Left lung (tissue), 10 donors: ENCODE results near the gene HES3. TPM values are rescaled to one million over a fixed set of nuclear protein-coding genes. Genes with fewer than 3 reads are reported as not detected.

Source experiments
- ATAC-seq: fragments of 200-7000 bp; cut with Tn5 transposase; one replicate; pipeline ENCODE4 v1.9.1; 2020; ENCODE audit warnings: moderate library complexity
- DNase-seq, 4 donors: peaks; one replicate each; pipeline ENCODE4 v3.0.0-alpha.2; 2013 to 2020
- H3K27ac ChIP-seq, 2 donors: fragments of 200-600 bp; sonication (generic) in 1 of 2; one replicate each; pipeline versions ENCODE4 v1.5.0 to v1.8.0; 2020 to 2021
- H3K27me3 ChIP-seq, 2 donors: fragments of 200-600 bp; sonication (generic) in 1 of 2; one replicate each; pipeline versions ENCODE4 v1.5.0 to v1.8.0; 2020 to 2021
- H3K36me3 ChIP-seq, 2 donors: fragments of 200-600 bp; sonication (generic) in 1 of 2; one replicate each; pipeline versions ENCODE4 v1.5.0 to v1.8.0; 2020 to 2021
- H3K4me1 ChIP-seq, 2 donors: fragments of 200-600 bp; one replicate each; pipeline ENCODE4 v1.8.0; 2021
- H3K4me3 ChIP-seq, 2 donors: fragments of 200-600 bp; sonication (generic) in 1 of 2; one replicate each; pipeline versions ENCODE4 v1.5.0 to v1.8.0; 2020 to 2021; ENCODE audit warnings: mild to moderate bottlenecking in 1 of 2
- H3K9me3 ChIP-seq, 2 donors: fragments of 200-600 bp; sonication (generic) in 1 of 2; one replicate each; pipeline versions ENCODE4 v1.5.0 to v1.8.0; 2020 to 2021
- intact Hi-C, 2 donors: fragments of 100-400 bp; cut with DNase I; formaldehyde crosslinking; loops; one replicate each; pipeline versions ENCODE4 v1.11.2 to v1.14.2; 2022
- polyA plus RNA-seq, 6 donors: library from polyadenylated mRNA; unstranded; fragments of 120-200 nt; gene quantifications; one replicate each; pipeline ENCODE4 v1.2.1, GENCODE V29; 2013; ENCODE audit not compliant: insufficient read length in 6 of 6
- total RNA-seq, 2 donors: library from RNA; stranded (reverse); fragmentation: NEBNext Ultra II Directional; extraction: Animal tissue kit (Norgen Biotek cat#: 25700); gene quantifications; one replicate each; pipeline ENCODE4 v1.2.1, GENCODE V29; 2021
- TF ChIP-seq, protein P1 (sequence below), 2 donors: fragments of 200-600 bp; sonication (generic) in 1 of 2; IDR thresholded peaks; one replicate each; pipeline versions ENCODE4 v1.5.0 to v1.8.0; 2021; ENCODE audit warnings: antibody characterized with exemption in 2 of 2
- donor health status: DM: no; HTN: yes; CAD: no.
- donor health status: DM: no; HTN: no; CAD: no.

Gene HES3
- total and polyA plus RNA-seq, 8 donors = not detected

- DNase-seq (no peak), ATAC-seq (no peak)
- no peak overlapping the region for H3K27ac ChIP-seq
- no peak overlapping the region for H3K4me3 ChIP-seq
- TF ChIP-seq, protein P1, sequence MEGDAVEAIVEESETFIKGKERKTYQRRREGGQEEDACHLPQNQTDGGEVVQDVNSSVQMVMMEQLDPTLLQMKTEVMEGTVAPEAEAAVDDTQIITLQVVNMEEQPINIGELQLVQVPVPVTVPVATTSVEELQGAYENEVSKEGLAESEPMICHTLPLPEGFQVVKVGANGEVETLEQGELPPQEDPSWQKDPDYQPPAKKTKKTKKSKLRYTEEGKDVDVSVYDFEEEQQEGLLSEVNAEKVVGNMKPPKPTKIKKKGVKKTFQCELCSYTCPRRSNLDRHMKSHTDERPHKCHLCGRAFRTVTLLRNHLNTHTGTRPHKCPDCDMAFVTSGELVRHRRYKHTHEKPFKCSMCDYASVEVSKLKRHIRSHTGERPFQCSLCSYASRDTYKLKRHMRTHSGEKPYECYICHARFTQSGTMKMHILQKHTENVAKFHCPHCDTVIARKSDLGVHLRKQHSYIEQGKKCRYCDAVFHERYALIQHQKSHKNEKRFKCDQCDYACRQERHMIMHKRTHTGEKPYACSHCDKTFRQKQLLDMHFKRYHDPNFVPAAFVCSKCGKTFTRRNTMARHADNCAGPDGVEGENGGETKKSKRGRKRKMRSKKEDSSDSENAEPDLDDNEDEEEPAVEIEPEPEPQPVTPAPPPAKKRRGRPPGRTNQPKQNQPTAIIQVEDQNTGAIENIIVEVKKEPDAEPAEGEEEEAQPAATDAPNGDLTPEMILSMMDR (IDR thresholded peaks at IDR 0.05) = no peak
- H3K27me3 ChIP-seq = no peaks in the 10 kb centered on the region
- peaks cover 0 to 3% of the 10 kb centered on the region in 2 donors for H3K4me1 ChIP-seq
- peaks cover 0 to 2% of the 10 kb centered on the region in 2 donors for H3K36me3 ChIP-seq
- intact Hi-C loops = no loop called here
- H3K9me3 ChIP-seq = no peaks in the 10 kb centered on the region
These were observed 44.7 kb downstream of the HES3 start for GRCh38 chr1:6288665-6289064.

- H3K36me3 ChIP-seq = peaks cover 0 to 9% of the 10 kb centered on the region in 2 donors
- H3K4me3 ChIP-seq = no peak overlapping the region
- H3K27ac ChIP-seq = no peak overlapping the region
- TF ChIP-seq, protein P1 (IDR thresholded peaks at IDR 0.05) = no peak
- peak in 1 of 4 donors; percentile 42 for DNase-seq
- no peaks in the 10 kb centered on the region for H3K9me3 ChIP-seq
- no peak for ATAC-seq
- intact Hi-C loops = no loop called here
- no peaks in the 10 kb centered on the region for H3K27me3 ChIP-seq
- H3K4me1 ChIP-seq = peaks cover 0 to under 1% of the 10 kb centered on the region in 2 donors
These were observed 48.1 kb downstream of the HES3 start for GRCh38 chr1:6292102-6292501.

DNA sequence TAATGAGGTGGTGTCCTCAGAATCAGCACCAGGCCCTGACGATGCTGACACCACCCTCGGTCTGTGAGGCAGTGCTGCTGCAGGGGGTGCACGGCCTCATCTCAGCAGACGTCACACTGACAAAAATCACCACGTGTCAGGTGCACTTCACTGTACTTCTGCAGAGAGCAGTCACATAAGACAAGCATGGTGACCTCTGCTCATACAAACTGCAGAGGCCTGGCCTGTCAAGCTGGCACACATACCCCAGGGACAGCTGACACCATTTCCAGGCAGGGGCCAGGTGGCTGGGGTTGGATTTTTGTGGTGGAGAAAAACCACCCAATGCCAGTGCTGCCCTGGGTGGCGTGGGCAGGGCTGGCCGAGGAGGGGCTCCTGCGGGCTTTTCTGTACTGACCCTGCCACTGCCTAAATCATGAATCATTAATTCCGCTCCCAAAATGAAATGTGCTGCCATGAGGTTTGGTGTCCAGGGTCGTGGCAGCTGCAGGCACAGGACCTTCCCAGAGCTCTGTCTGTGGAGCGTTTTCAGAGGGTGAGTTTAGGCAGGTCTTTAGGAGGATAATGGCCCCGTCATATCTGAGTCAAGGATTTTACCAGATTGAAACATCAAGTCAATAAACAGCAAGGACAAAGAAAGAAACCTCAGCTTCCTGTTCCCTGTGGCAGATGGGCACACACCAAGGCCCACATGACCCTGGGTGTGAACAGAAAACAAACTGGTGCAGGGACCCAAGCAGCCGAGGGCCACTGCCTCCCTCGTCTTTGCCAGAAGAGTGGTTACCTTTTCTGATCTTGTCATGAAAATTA is 50.3 kb downstream of the HES3 start:
- ATAC-seq (no peak), DNase-seq (peak in 1 of 4 donors; percentile 47)
- no peaks in the 10 kb centered on the region for H3K4me1 ChIP-seq
- no peak overlapping the region for H3K4me3 ChIP-seq
- TF ChIP-seq, protein P1 (IDR thresholded peaks at IDR 0.05) = no peak
- no peaks in the 10 kb centered on the region for H3K9me3 ChIP-seq
- H3K36me3 ChIP-seq = peaks cover 0 to 9% of the 10 kb centered on the region in 2 donors
- H3K27ac ChIP-seq = no peak overlapping the region
- intact Hi-C loops = no loop called here
- no peaks in the 10 kb centered on the region for H3K27me3 ChIP-seq

DNA sequence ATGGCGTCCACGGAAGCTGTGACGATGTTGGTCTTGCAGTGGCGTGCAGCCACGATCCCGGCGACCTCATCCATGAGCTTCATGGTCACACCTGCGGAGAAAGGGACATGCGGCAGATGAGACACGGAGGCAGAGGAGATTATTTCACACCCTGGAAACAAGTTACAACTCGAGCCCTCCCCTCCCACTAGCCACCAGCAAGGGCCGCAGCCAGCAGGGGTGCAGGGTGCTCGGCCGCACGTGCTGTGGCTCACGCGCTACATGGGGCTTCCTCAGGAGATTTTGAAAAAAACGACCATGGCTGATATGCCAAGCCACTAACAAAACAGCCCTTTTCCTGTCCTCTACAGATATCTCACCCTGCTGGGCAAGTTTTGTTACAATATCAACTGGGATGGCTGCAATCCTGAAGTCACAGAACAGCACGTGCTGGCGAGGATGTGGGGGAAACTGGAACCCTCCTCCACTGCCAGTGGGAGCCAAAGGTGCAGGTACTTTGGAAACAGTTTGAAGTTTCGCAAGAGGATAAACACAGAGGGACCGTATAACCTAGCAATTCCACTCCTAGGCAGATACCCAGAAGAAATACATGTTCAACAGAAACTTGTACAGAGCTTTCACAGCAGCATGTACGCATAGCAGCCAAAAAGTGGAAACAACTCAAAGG is 51.0 kb downstream of the HES3 start:
- ATAC-seq = no peak
- Histone ChIP-seq H3K4me3 (no peak overlapping the region), H3K9me3 (no peaks in the 10 kb centered on the region), H3K36me3 (peaks cover 0 to 9% of the 10 kb centered on the region in 2 donors), H3K4me1 (no peaks in the 10 kb centered on the region), H3K27ac (no peak overlapping the region), H3K27me3 (no peaks in the 10 kb centered on the region)
- DNase-seq = peak in 1 of 4 donors; percentile 57
- intact Hi-C loops = no loop called here
- TF ChIP-seq, protein P1 (IDR thresholded peaks at IDR 0.05) = no peak

Other genes starting within 250 kb of the HES3 start
- 10 to 100 TPM; 35.6 to 82.5 TPM for gene KCNAB2, start 198.3 kb upstream of the HES3 start, total RNA-seq
- 1 to 10 TPM; 5.6 to 7.0 (median 6.3) TPM for gene KCNAB2, start 198.3 kb upstream of the HES3 start, polyA plus RNA-seq
- gene CHD5, start 63.9 kb upstream of the HES3 start, total RNA-seq = under 1 TPM; 0.03 to 0.13 TPM
- under 1 TPM; 0.08 to 0.36 (median 0.15) TPM for gene CHD5, start 63.9 kb upstream of the HES3 start, polyA plus RNA-seq
- 100 to 1,000 TPM; 265 to 324 TPM for gene RPL22, start 44.6 kb upstream of the HES3 start, total RNA-seq
- gene RPL22, start 44.6 kb upstream of the HES3 start, polyA plus RNA-seq = 100 to 1,000 TPM; 591 to 719 (median 663) TPM
- gene RNF207, start 38.1 kb upstream of the HES3 start, total RNA-seq = 10 to 100 TPM; 11.9 to 12.6 TPM
- 10 to 100 TPM; 10.7 to 16.3 (median 14.2) TPM for gene RNF207, start 38.1 kb upstream of the HES3 start, polyA plus RNA-seq
- gene ICMT, start 8.2 kb upstream of the HES3 start, total RNA-seq = 10 to 100 TPM; 70.0 to 84.1 TPM
- gene ICMT, start 8.2 kb upstream of the HES3 start, polyA plus RNA-seq = 10 to 100 TPM; 32.0 to 49.1 (median 40.1) TPM
- 10 to 100 TPM; 15.3 to 16.4 TPM for gene GPR153, start 16.9 kb downstream of the HES3 start, total RNA-seq
- 10 to 100 TPM; 13.8 to 31.6 (median 19.7) TPM for gene GPR153, start 16.9 kb downstream of the HES3 start, polyA plus RNA-seq
- gene ACOT7, start 149.6 kb downstream of the HES3 start, total RNA-seq = 10 to 100 TPM; 28.8 to 30.1 TPM
- 10 to 100 TPM; 13.1 to 16.8 (median 14.6) TPM for gene ACOT7, start 149.6 kb downstream of the HES3 start, polyA plus RNA-seq
- 1 to 10 TPM; 1.6 to 6.6 TPM for gene HES2, start 175.7 kb downstream of the HES3 start, total RNA-seq
- gene HES2, start 175.7 kb downstream of the HES3 start, polyA plus RNA-seq = under 1 TPM; 0.06 to 0.35 (median 0.16) TPM
- 1 to 10 TPM; 1.2 to 3.7 TPM for gene ESPN, start 180.6 kb downstream of the HES3 start, total RNA-seq
- gene ESPN, start 180.6 kb downstream of the HES3 start, polyA plus RNA-seq = 1 to 10 TPM; 1.7 to 3.1 (median 2.2) TPM
- gene TNFRSF25, start 222.0 kb downstream of the HES3 start, total RNA-seq = 1 to 10 TPM; 5.6 to 8.4 TPM
- gene TNFRSF25, start 222.0 kb downstream of the HES3 start, polyA plus RNA-seq = 10 to 100 TPM; 20.1 to 34.8 (median 26.4) TPM
- 10 to 100 TPM in 1 of 2 donors, 1 to 10 TPM in 1; 6.3 to 10.7 TPM for gene PLEKHG5, start 247.5 kb downstream of the HES3 start, total RNA-seq
- 10 to 100 TPM; 22.8 to 35.7 (median 29.7) TPM for gene PLEKHG5, start 247.5 kb downstream of the HES3 start, polyA plus RNA-seq